A549 treated with GW870086 at 1 μM for 4 hours (cell line): ENCODE measurements around the gene CAPN7. TPM values are rescaled to one million over a fixed set of nuclear protein-coding genes. Genes with fewer than 3 reads are reported as not detected.

Source experiments
- total RNA-seq: library from RNA; stranded (reverse); fragments of 200-300 nt; extraction: Qiagen RNA extraction; gene quantifications from 5 replicates; pipeline ENCODE4 v1.2.3, GENCODE V29; 2022; ENCODE audit warnings: low read depth

Gene CAPN7
- 17.7 to 28.7 TPM (median 26.3 TPM) in 5 replicates for total RNA-seq

DNA sequence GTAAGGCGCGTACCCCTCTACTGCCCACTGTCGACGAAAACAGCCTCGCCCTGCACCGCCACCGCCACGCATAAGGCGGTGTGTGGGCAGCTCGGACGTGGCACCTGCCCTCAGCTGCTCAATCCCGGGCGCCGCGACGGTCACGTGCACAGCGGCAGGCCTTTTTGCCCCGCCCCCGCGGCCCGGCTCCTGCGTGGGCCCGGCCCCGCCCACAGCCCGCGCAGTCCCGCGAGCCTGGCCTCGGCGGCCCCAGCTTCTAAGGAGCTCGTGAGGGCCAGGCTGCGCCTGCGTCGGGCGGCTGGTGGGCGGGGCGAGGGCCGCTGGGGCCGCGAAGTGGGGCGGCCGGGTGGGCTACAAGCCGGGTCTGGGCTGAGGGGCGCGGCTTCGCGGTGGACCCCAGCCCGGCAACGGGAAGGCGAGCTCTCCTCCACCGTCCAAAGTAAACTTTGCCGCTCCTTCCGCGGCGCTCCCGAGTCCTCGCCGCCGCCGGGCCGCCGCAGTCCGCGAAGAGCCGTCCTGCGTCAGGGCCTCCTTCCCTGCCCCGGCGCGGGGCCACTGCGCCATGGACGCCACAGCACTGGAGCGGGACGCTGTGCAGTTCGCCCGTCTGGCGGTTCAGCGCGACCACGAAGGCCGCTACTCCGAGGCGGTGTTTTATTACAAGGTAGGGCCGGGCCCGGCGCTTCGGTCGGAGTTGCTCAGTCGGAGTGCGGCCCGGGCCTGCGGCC lies at the start of gene CAPN7:
CAPN7 (plus strand) TSS at position 313 of the 728 bp plus-strand sequence; CDS start at position 563, 250 bp downstream.

Other genes with a start within 250 kb of the CAPN7 start
- gene MRPS25, start 140.9 kb upstream of the CAPN7 start, total RNA-seq = 42.7 to 63.6 TPM (median 59.6 TPM) in 5 replicates
- 7.8 to 11.3 TPM (median 10.5 TPM) in 5 replicates for gene RBSN, start 107.1 kb upstream of the CAPN7 start, total RNA-seq
- 16.4 to 17.5 TPM (median 16.8 TPM) in 5 replicates for gene SH3BP5, start 126.3 kb downstream of the CAPN7 start, total RNA-seq
- gene METTL6, start 221.3 kb downstream of the CAPN7 start, total RNA-seq = 25.0 to 33.9 TPM (median 28.1 TPM) in 5 replicates
- 12.4 to 17.5 TPM (median 16.7 TPM) in 5 replicates for gene EAF1, start 221.4 kb downstream of the CAPN7 start, total RNA-seq